ENCODE results near the gene PRSS27.
"Not testable (repeated sequence)": the region's sequence is repeated elsewhere in the genome, so short reads cannot be mapped to it uniquely, and the experiment has no call there.

GRCh38 chr16:2666671-2667070 is 53.4 kb downstream of the PRSS27 start:
- TF ChIP-seq CTCF (IDR thresholded peaks at IDR 0.05; ENCODE audit: low read depth, low read length, poor library complexity, severe bottlenecking); EZH2phosphoT487 (IDR thresholded peaks at IDR 0.05; ENCODE audit: borderline replicate concordance, low read length): not testable (repeated sequence)

All from DOHH2 (cell line).